Epithelial cell of proximal tubule (primary cell): ENCODE results near the gene DR1. TPM values are rescaled to one million over a fixed set of nuclear protein-coding genes. Genes with fewer than 3 reads are reported as not detected.

Experiments used
- DNase-seq: peaks from one replicate; pipeline ENCODE4 v3.0.0-alpha.2; 2011; ENCODE audit warnings: low read depth
- H3K4me3 ChIP-seq: 2 replicates; pipeline ENCODE4 v1.5.1; 2011; ENCODE audit warnings: low read depth, mild to moderate bottlenecking, low read length
- CTCF ChIP-seq: conservative IDR thresholded peaks from 2 replicates; pipeline ENCODE4 v1.5.1; 2012; ENCODE audit warnings: low read depth, mild to moderate bottlenecking, low read length
- total RNA-seq: library from RNA; depleted of rRNA; stranded (reverse); fragments of >200 nt; gene quantifications from 2 replicates; pipeline ENCODE4 v1.2.3, GENCODE V29; 2015

DR1 gene
- total RNA-seq, 1 donor from 2014 or later, result 34.9 TPM

GRCh38 chr1:93313026-93313425, 32.7 kb upstream of the DR1 start:
- no peak overlapping the region for H3K4me3 ChIP-seq
- no peak for TF ChIP-seq CTCF
- DNase-seq, result no peak

- TF ChIP-seq CTCF, result no peak
- no peak for DNase-seq
- no peak overlapping the region for H3K4me3 ChIP-seq
Observed at GRCh38 chr1:93317207-93317606, 28.5 kb upstream of the DR1 start.

- no peak for DNase-seq
- no peak for TF ChIP-seq CTCF
- H3K4me3 ChIP-seq, result no peak overlapping the region
Observed at GRCh38 chr1:93317943-93318342, 27.8 kb upstream of the DR1 start.

- no peak for DNase-seq
- no peak for TF ChIP-seq CTCF
- no peak overlapping the region for H3K4me3 ChIP-seq
Observed at GRCh38 chr1:93321720-93322119, 24.0 kb upstream of the DR1 start.

- H3K4me3 ChIP-seq, result no peak overlapping the region
- DNase-seq, result no peak
- no peak for TF ChIP-seq CTCF
Observed at GRCh38 chr1:93322349-93322748, 23.4 kb upstream of the DR1 start.

GRCh38 chr1:93323185-93323820, 22.4 kb upstream of the DR1 start:
- no peak for TF ChIP-seq CTCF
- no peak for DNase-seq
- H3K4me3 ChIP-seq, result no peak overlapping the region

- no peak for TF ChIP-seq CTCF
- H3K4me3 ChIP-seq, result no peak overlapping the region
- DNase-seq, result no peak
Observed at GRCh38 chr1:93324486-93325464, 20.9 kb upstream of the DR1 start.
